CD4-positive, alpha-beta T cell (primary cell): Measurements from ENCODE around the gene TKFC. TPM values are rescaled to one million over a fixed set of nuclear protein-coding genes. Genes with fewer than 3 reads are reported as not detected.

ENCODE experiments used
- ATAC-seq: fragments of 200-7000 bp; cut with Tn5 transposase; one replicate; pipeline ENCODE4 v1.10.0; 2022; ENCODE audit warnings: mild to moderate bottlenecking; ENCODE audit not compliant: poor library complexity
- CTCF ChIA-PET: fragments of 350-600 bp; sonication (Branson Sonifier 250); formaldehyde crosslinking; loops from one replicate; lab custom pipeline; 2021; ENCODE audit warnings: antibody characterized with exemption, inconsistent platforms; lab: Charles Lee
- POLR2A ChIA-PET: fragments of 350-600 bp; sonication (Branson Sonifier 250); formaldehyde crosslinking; loops from one replicate; lab custom pipeline; 2021; ENCODE audit warnings: antibody characterized with exemption, inconsistent platforms; lab: Charles Lee
- DNase-seq, 14 experiments: peaks; one replicate each; pipeline ENCODE4 v3.0.0-alpha.2; 2013 to 2020; ENCODE audit warnings: mixed read lengths in 2 of 14
- H3K27ac ChIP-seq, 2 donors: one replicate each; pipeline versions ENCODE4 v1.5.1 to v1.7.0; 2013; ENCODE audit warnings: low read length in 2 of 2, low read depth in 1 of 2, mild to moderate bottlenecking in 1 of 2
- H3K27me3 ChIP-seq, 2 experiments: 1 replicate in 1 of 2; 2 replicates in 1 of 2; pipeline versions ENCODE4 v1.6.1 to v1.7.0; 2013; ENCODE audit warnings: low read length in 2 of 2, control low read depth in 1 of 2, mild to moderate bottlenecking in 1 of 2, moderate library complexity in 1 of 2; ENCODE audit not compliant: insufficient read depth in 2 of 2, control insufficient read depth in 1 of 2
- H3K36me3 ChIP-seq: one replicate; pipeline ENCODE4 v1.6.1; 2013; ENCODE audit warnings: low read length, control low read depth; ENCODE audit not compliant: insufficient read depth
- H3K4me1 ChIP-seq: one replicate; pipeline ENCODE4 v1.6.1; 2013; ENCODE audit warnings: low read length, control low read depth; ENCODE audit not compliant: insufficient read depth
- H3K4me3 ChIP-seq: one replicate; pipeline ENCODE4 v1.5.1; 2013; ENCODE audit warnings: mild to moderate bottlenecking, low read length, moderate library complexity
- H3K9me3 ChIP-seq, 2 experiments: 1 replicate in 1 of 2; 2 replicates in 1 of 2; pipeline versions ENCODE4 v1.6.1 to v1.7.0; 2013; ENCODE audit warnings: low read length in 2 of 2, mild to moderate bottlenecking in 2 of 2, control low read depth in 1 of 2, moderate library complexity in 1 of 2; ENCODE audit not compliant: control insufficient read depth in 1 of 2, insufficient read depth in 1 of 2
- H3K27ac Mint-ChIP-seq: one replicate; pipeline ENCODE4 v1.8.0; 2020; ENCODE audit warnings: mixed read lengths
- H3K27me3 Mint-ChIP-seq: one replicate; pipeline ENCODE4 v1.8.0; 2021; ENCODE audit warnings: mixed read lengths
- H3K36me3 Mint-ChIP-seq: one replicate; pipeline ENCODE4 v1.8.0; 2021; ENCODE audit warnings: low read depth, mixed read lengths
- H3K4me1 Mint-ChIP-seq: one replicate; pipeline ENCODE4 v1.8.0; 2021; ENCODE audit warnings: low read depth, mixed read lengths
- H3K4me3 Mint-ChIP-seq: one replicate; pipeline ENCODE4 v1.8.0; 2020; ENCODE audit warnings: mild to moderate bottlenecking, mixed read lengths
- H3K9me3 Mint-ChIP-seq: one replicate; pipeline ENCODE4 v1.8.0; 2020; ENCODE audit warnings: mixed read lengths
- intact Hi-C, 2 experiments: fragments of 100-400 bp; cut with DNase I in 1 of 2; cut with micrococcal nuclease in 1 of 2; formaldehyde crosslinking; loops; one replicate each; pipeline versions ENCODE4 v1.15.1 to v1.9.0; 2023 to 2025; cut with DNase I, micrococcal nuclease
- total RNA-seq, 174 experiments: library from RNA in 2 of 174; stranded (reverse) in 2 of 174; gene quantifications; one replicate each; pipeline ENCODE4 v1.2.3 and lab custom pipeline; 2021 to 2026
- TF ChIP-seq, protein P1 (sequence below): fragments of 200-600 bp; IDR thresholded peaks from one replicate; pipeline ENCODE4 v1.8.0; 2022; ENCODE audit warnings: antibody characterized with exemption, mild to moderate bottlenecking

Gene TKFC
- total RNA-seq, 2 experiments from 2014 or later = 21.8 to 26.3 TPM

DNA sequence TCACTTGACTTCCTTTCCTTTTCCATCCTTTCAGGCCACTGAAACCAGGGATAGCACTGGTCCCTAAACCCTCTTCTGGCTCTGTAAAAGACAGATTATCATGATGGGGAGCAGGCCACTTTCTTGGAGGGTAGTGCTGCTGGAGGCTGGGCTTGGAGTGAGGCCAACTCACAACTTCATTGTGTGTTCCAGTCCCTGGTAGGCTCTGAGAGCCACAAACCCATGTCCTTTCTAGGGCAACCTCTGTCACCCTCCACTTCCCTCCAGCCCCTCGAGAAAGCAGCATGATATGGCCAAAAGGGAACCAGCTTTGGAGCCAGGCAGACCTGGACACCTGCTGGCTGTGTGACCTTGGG, 2.3 kb downstream of the TKFC start:
- Mint-ChIP-seq H3K36me3 (peaks cover 32% of the 10 kb centered on the region), H3K9me3 (no peaks in the 10 kb centered on the region), H3K27me3 (no peaks in the 10 kb centered on the region), H3K27ac (peak overlapping the region; percentile 95), H3K4me1 (peaks cover 48% of the 10 kb centered on the region), H3K4me3 (peak overlapping the region; percentile 34)
- POLR2A ChIA-PET = interaction anchor here (1.3 to 4.4 kb wide), 7 partner anchors 22 to 94 kb away, joined by 3 to 45 read pairs (median 35); partner anchors contain the start of genes CPSF7, CYB561A3, SDHAF2 and TMEM138
- no peaks in the 10 kb centered on the region for H3K27me3 ChIP-seq
- CTCF ChIA-PET = interaction anchor here (0.6 to 6.0 kb wide), 6 partner anchors 8 to 100 kb away, joined by 3 to 173 read pairs (median 30); partner anchors contain the start of genes CYB561A3, TMEM138 and TMEM216
- intact Hi-C loops = loop anchor here (2.0 to 5.0 kb wide), 3 partner anchors 93 to 247 kb away; partner anchors contain the start of genes CPSF7 (in 1 of the 2) and SYT7 (in 1 of the 2)
- peaks cover 52% of the 10 kb centered on the region for H3K4me1 ChIP-seq
- peaks cover 3% of the 10 kb centered on the region for H3K36me3 ChIP-seq
- H3K9me3 ChIP-seq = no peaks in the 10 kb centered on the region
- TF ChIP-seq, protein P1, sequence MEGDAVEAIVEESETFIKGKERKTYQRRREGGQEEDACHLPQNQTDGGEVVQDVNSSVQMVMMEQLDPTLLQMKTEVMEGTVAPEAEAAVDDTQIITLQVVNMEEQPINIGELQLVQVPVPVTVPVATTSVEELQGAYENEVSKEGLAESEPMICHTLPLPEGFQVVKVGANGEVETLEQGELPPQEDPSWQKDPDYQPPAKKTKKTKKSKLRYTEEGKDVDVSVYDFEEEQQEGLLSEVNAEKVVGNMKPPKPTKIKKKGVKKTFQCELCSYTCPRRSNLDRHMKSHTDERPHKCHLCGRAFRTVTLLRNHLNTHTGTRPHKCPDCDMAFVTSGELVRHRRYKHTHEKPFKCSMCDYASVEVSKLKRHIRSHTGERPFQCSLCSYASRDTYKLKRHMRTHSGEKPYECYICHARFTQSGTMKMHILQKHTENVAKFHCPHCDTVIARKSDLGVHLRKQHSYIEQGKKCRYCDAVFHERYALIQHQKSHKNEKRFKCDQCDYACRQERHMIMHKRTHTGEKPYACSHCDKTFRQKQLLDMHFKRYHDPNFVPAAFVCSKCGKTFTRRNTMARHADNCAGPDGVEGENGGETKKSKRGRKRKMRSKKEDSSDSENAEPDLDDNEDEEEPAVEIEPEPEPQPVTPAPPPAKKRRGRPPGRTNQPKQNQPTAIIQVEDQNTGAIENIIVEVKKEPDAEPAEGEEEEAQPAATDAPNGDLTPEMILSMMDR = no peak
- no peak for ATAC-seq
- no peak overlapping the region for H3K4me3 ChIP-seq
- H3K27ac ChIP-seq = no peak overlapping the region
- DNase-seq = no peak

DNA sequence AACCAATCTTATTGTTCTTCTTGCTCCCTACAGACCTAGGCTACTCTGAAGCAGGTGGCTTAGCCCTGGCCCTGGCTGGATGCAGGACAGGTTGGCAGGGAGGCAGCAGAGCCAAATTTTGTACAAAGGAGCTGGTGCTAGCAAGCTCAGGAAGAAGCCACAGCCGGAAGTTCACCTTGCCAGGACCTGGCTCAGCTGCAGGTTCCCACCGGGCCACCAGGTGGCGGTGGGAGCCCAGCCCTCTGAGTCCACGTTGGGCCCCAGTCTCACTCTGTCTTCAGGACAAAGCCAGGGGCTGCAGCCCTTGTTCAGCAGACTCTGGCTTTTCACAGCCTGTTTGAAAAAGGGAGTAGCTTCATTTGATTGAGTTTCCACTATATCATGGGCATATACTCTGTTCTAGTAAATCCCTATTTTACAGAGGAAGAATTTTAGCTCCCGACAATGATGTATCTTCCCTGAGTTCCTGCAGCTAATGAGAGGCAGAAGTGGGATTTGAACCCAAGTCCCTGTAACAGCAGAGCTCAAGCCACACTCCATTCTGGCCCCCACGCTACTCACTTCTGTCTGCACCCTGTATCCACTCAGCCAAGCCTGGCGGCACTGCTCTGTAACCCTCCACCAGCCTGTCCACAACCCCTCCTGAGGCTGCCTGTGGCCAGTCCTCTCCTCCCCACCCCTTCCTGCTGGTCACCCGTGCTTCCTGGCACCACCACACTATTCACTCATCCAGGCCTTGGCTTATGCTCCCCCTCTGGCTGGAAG, 3.3 kb downstream of the TKFC start:
- H3K4me1 ChIP-seq = peaks cover 44% of the 10 kb centered on the region
- H3K27me3 ChIP-seq = no peaks in the 10 kb centered on the region
- no peaks in the 10 kb centered on the region for H3K9me3 Mint-ChIP-seq
- H3K27ac ChIP-seq = peak overlapping the region; percentile 13 to 44
- H3K4me3 Mint-ChIP-seq = peak overlapping the region; percentile 63
- DNase-seq = peak; percentile 73 to 92 (median 80)
- no peaks in the 10 kb centered on the region for H3K9me3 ChIP-seq
- peaks cover 5% of the 10 kb centered on the region for H3K36me3 ChIP-seq
- TF ChIP-seq, protein P1 = peak; percentile 95
- ChIA-PET POLR2A (interaction anchor here (0.6 to 4.4 kb wide), 12 partner anchors 13 to 430 kb away, joined by 3 to 45 read pairs (median 6); partner anchors contain the start of genes CPSF7, CYB561A3, PRPF19 and SDHAF2), CTCF (interaction anchor here (0.6 to 6.0 kb wide), 20 partner anchors 9 to 506 kb away, joined by 3 to 173 read pairs (median 6); partner anchors contain the start of genes CPSF7, CYB561A3, SDHAF2 and TMEM138)
- H3K36me3 Mint-ChIP-seq = peaks cover 28% of the 10 kb centered on the region
- H3K27ac Mint-ChIP-seq = peak overlapping the region; percentile 86
- H3K4me1 Mint-ChIP-seq = peaks cover 38% of the 10 kb centered on the region
- H3K4me3 ChIP-seq = no peak overlapping the region
- intact Hi-C loops = loop anchor here (1.0 to 5.0 kb wide), 7 partner anchors 25 to 246 kb away; partner anchors contain the start of genes CYB561A3 (in 1 of the 2), SYT7 (in 1 of the 2), TMEM138 (in 1 of the 2) and TMEM216 (in 1 of the 2)
- no peaks in the 10 kb centered on the region for H3K27me3 Mint-ChIP-seq
- peak; percentile 65 for ATAC-seq

DNA sequence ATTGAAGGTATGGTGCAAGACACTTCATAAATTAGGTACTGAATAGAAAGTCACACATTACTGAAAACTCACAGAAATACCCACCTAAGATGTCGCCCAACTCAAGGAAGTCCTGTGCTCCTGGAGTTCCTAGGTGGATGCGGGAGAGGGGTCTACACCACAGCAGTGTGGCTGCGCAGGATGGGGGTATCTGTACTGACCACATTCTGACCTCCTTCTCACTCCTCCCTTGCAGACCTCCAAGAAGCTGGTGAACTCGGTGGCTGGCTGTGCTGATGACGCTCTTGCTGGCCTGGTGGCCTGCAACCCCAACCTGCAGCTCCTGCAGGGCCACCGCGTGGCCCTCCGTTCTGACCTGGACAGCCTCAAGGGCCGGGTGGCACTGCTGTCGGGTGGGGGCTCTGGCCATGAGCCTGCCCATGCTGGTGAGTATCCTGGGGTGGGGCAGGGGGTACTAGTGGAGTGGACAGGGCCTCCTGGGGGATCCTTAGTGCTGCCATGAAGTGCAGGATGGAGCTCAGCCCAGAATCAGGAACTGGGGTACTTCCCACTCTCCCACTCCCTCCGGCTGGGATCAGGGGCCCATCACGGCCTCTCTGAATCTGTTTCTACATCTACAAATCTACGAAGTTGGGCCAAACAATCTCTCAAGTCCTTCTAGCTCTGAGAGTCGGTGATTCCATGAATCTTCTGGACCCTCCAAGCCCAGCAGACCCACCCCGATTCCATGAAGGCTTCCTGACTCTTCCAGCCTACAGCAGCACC, 4.9 kb downstream of the TKFC start:
- H3K36me3 Mint-ChIP-seq = peaks cover 22% of the 10 kb centered on the region
- H3K27ac ChIP-seq = no peak overlapping the region
- H3K9me3 Mint-ChIP-seq = no peaks in the 10 kb centered on the region
- no peak for DNase-seq
- intact Hi-C loops = loop anchor here (2.0 to 5.0 kb wide), 4 partner anchors 25 to 244 kb away; partner anchors contain the start of genes SYT7 (in 1 of the 2), TMEM138 (in 1 of the 2) and TMEM216 (in 1 of the 2)
- peaks cover 22% of the 10 kb centered on the region for H3K4me1 Mint-ChIP-seq
- H3K27me3 Mint-ChIP-seq = no peaks in the 10 kb centered on the region
- TF ChIP-seq, protein P1 = no peak
- H3K4me3 Mint-ChIP-seq = no peak overlapping the region
- ChIA-PET POLR2A (interaction anchor here (1.0 to 3.8 kb wide), 3 partner anchors 24 to 54 kb away, joined by 3 to 43 read pairs (median 8); partner anchors contain the start of genes CYB561A3, TMEM138 and TMEM216), CTCF (interaction anchor here (6.0 kb wide), 1 partner anchor 47 kb away, joined by 173 read pairs; no protein-coding TSS in a partner anchor)
- H3K27me3 ChIP-seq = no peaks in the 10 kb centered on the region
- ATAC-seq = no peak
- H3K27ac Mint-ChIP-seq = no peak overlapping the region
- peaks cover 29% of the 10 kb centered on the region for H3K4me1 ChIP-seq
- H3K9me3 ChIP-seq = no peaks in the 10 kb centered on the region
- H3K4me3 ChIP-seq = no peak overlapping the region
- H3K36me3 ChIP-seq = peaks cover 10% of the 10 kb centered on the region
